Panc1 (cell line): ENCODE measurements around the gene SH3BP1. TPM values are rescaled to one million over a fixed set of nuclear protein-coding genes. Genes with fewer than 3 reads are reported as not detected.

Source experiments
- ATAC-seq: fragments of 200-7000 bp; cut with Tn5 transposase; 2 replicates; pipeline ENCODE4 v1.9.1; 2020; ENCODE audit warnings: mild to moderate bottlenecking, moderate library complexity
- BruUV-seq: library from RNA; stranded (reverse); fragments of 400-500 nt; replicated peaks from 2 replicates; lab custom pipeline; 2021; lab: Mats Ljungman, UMichigan
- CTCF ChIA-PET: fragments of 300-600 bp; sonication (Branson Sonifier 250); formaldehyde crosslinking; loops from one replicate; lab custom pipeline; 2022; ENCODE audit warnings: antibody characterized with exemption; lab: Charles Lee
- POLR2A ChIA-PET: fragments of 300-600 bp; sonication (Branson Sonifier 250); formaldehyde crosslinking; loops from one replicate; lab custom pipeline; 2022; ENCODE audit warnings: antibody characterized with exemption; lab: Charles Lee
- DNase-seq: peaks from one replicate; pipeline ENCODE4 v3.0.0-alpha.2; 2010; ENCODE audit warnings: low read depth, low spot score
- H3K27ac ChIP-seq: 2 replicates; pipeline ENCODE4 v1.5.1; 2011; ENCODE audit warnings: mild to moderate bottlenecking, low read length, inconsistent platforms
- H3K27me3 ChIP-seq: fragments of 200-500 bp; sonication (Bioruptor generic); 2 replicates; pipeline ENCODE4 v1.6.0; 2014; ENCODE audit warnings: low read length, inconsistent platforms; ENCODE audit not compliant: control insufficient read depth, insufficient read depth
- H3K36me3 ChIP-seq: fragments of 200-500 bp; sonication (Bioruptor generic); 2 replicates; pipeline ENCODE4 v1.5.1; 2014; ENCODE audit warnings: inconsistent platforms, mild to moderate bottlenecking, low read length, moderate library complexity; ENCODE audit not compliant: control insufficient read depth, insufficient read depth
- H3K4me1 ChIP-seq: 2 replicates; pipeline ENCODE4 v1.5.1; 2011; ENCODE audit warnings: inconsistent platforms, mild to moderate bottlenecking, low read length, moderate library complexity; ENCODE audit not compliant: control insufficient read depth, insufficient read depth
- H3K4me3 ChIP-seq, 2 experiments: 2 replicates each; pipeline ENCODE4 v1.5.1; 2011 to 2012; ENCODE audit warnings: low read depth in 2 of 2, low read length in 2 of 2, mild to moderate bottlenecking in 2 of 2, inconsistent platforms in 1 of 2, moderate library complexity in 1 of 2
- H3K9me3 ChIP-seq: fragments of 200-500 bp; sonication (Bioruptor generic); 2 replicates; pipeline ENCODE4 v1.5.1; 2014; ENCODE audit warnings: low read depth, mild to moderate bottlenecking, inconsistent platforms, low read length, moderate library complexity; ENCODE audit not compliant: control insufficient read depth, insufficient read depth
- POLR2AphosphoS5 ChIP-seq: IDR thresholded peaks from 2 replicates; pipeline ENCODE4 v1.6.1; 2012; ENCODE audit warnings: mild to moderate bottlenecking, low read depth, low read length, moderate library complexity
- SIN3A ChIP-seq: IDR thresholded peaks from 2 replicates; pipeline ENCODE4 v1.6.1; 2012; ENCODE audit warnings: low read depth, mild to moderate bottlenecking, low read length, moderate library complexity, borderline replicate concordance; ENCODE audit not compliant: insufficient read depth
- TCF7L2 ChIP-seq: IDR thresholded peaks from 2 replicates; pipeline ENCODE4 v1.6.1; 2011; ENCODE audit warnings: mild to moderate bottlenecking, low read depth, low read length, inconsistent platforms
- in situ Hi-C: cut with HindIII; loops from 2 replicates; pipeline ENCODE4 v1.10.0; 2016; ENCODE audit warnings: low sequenced_read_pairs, low pct_unique_long_range_greater_than_20kb
- intact Hi-C: fragments of 100-400 bp; cut with micrococcal nuclease; formaldehyde crosslinking; loops from one replicate; pipeline ENCODE4 v1.10.0; 2022; ENCODE audit not compliant: unreplicated experiment
- total RNA-seq: library from RNA; stranded (reverse); gene quantifications from one replicate; pipeline ENCODE4 v1.2.1, GENCODE V29; 2021; ENCODE audit not compliant: unreplicated experiment
- TF ChIP-seq, protein P1 (sequence below): fragments of 450-650 bp; IDR thresholded peaks from 2 replicates; pipeline ENCODE4 v1.5.1; 2017; ENCODE audit warnings: mild to moderate bottlenecking
- TF ChIP-seq, protein P2 (sequence below), 2 experiments: IDR thresholded peaks; 2 replicates each; pipeline ENCODE4 v1.6.1; 2011 to 2012; ENCODE audit warnings: low read depth in 2 of 2, control low read depth in 1 of 2, low read length in 1 of 2, mild to moderate bottlenecking in 1 of 2, moderate library complexity in 1 of 2; ENCODE audit not compliant: insufficient read depth in 1 of 2

Gene SH3BP1
- total RNA-seq, 1 experiment from 2014 or later: 6.8 TPM

DNA sequence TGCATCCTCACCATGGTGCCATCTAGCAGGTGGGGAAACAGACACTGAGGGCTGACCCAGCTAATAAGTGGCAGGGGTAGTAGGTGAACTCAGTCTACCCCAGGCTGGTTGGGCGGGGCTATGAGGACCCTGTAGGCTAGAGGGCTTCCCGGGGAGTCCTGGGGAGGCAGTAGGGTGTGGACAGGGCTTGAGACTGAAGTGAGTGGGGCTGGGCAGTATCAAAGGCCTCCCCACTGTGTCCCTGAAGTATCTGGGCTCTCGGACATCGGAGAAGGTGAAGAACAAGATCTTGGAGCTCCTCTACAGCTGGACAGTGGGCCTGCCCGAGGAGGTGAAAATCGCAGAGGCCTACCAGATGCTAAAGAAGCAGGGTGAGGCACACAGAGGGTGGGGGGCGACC is 19.5 kb upstream of the SH3BP1 start:
- H3K4me1 ChIP-seq: no peaks in the 10 kb centered on the region
- H3K27me3 ChIP-seq: no peaks in the 10 kb centered on the region
- no TSS peak for BruUV-seq
- intact Hi-C loops: no loop called here
- H3K9me3 ChIP-seq: no peaks in the 10 kb centered on the region
- no peaks in the 10 kb centered on the region for H3K36me3 ChIP-seq
- H3K4me3 ChIP-seq: no peak overlapping the region
- in situ Hi-C loops: no loop called here
- ATAC-seq (no peak), DNase-seq (no peak)
- no peak overlapping the region for H3K27ac ChIP-seq
- ChIA-PET CTCF (no interaction called here), POLR2A (no interaction called here)
- TF ChIP-seq, protein P1, sequence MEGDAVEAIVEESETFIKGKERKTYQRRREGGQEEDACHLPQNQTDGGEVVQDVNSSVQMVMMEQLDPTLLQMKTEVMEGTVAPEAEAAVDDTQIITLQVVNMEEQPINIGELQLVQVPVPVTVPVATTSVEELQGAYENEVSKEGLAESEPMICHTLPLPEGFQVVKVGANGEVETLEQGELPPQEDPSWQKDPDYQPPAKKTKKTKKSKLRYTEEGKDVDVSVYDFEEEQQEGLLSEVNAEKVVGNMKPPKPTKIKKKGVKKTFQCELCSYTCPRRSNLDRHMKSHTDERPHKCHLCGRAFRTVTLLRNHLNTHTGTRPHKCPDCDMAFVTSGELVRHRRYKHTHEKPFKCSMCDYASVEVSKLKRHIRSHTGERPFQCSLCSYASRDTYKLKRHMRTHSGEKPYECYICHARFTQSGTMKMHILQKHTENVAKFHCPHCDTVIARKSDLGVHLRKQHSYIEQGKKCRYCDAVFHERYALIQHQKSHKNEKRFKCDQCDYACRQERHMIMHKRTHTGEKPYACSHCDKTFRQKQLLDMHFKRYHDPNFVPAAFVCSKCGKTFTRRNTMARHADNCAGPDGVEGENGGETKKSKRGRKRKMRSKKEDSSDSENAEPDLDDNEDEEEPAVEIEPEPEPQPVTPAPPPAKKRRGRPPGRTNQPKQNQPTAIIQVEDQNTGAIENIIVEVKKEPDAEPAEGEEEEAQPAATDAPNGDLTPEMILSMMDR: no peak
- TF ChIP-seq TCF7L2: no peak
- TF ChIP-seq, protein P2, sequence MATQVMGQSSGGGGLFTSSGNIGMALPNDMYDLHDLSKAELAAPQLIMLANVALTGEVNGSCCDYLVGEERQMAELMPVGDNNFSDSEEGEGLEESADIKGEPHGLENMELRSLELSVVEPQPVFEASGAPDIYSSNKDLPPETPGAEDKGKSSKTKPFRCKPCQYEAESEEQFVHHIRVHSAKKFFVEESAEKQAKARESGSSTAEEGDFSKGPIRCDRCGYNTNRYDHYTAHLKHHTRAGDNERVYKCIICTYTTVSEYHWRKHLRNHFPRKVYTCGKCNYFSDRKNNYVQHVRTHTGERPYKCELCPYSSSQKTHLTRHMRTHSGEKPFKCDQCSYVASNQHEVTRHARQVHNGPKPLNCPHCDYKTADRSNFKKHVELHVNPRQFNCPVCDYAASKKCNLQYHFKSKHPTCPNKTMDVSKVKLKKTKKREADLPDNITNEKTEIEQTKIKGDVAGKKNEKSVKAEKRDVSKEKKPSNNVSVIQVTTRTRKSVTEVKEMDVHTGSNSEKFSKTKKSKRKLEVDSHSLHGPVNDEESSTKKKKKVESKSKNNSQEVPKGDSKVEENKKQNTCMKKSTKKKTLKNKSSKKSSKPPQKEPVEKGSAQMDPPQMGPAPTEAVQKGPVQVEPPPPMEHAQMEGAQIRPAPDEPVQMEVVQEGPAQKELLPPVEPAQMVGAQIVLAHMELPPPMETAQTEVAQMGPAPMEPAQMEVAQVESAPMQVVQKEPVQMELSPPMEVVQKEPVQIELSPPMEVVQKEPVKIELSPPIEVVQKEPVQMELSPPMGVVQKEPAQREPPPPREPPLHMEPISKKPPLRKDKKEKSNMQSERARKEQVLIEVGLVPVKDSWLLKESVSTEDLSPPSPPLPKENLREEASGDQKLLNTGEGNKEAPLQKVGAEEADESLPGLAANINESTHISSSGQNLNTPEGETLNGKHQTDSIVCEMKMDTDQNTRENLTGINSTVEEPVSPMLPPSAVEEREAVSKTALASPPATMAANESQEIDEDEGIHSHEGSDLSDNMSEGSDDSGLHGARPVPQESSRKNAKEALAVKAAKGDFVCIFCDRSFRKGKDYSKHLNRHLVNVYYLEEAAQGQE (IDR thresholded peaks at IDR 0.05; ENCODE audit: insufficient read depth in 1 of 2, low read depth in 2 of 2, low read length in 1 of 2): no peak
- no peak for TF ChIP-seq POLR2AphosphoS5
- TF ChIP-seq SIN3A: no peak

DNA sequence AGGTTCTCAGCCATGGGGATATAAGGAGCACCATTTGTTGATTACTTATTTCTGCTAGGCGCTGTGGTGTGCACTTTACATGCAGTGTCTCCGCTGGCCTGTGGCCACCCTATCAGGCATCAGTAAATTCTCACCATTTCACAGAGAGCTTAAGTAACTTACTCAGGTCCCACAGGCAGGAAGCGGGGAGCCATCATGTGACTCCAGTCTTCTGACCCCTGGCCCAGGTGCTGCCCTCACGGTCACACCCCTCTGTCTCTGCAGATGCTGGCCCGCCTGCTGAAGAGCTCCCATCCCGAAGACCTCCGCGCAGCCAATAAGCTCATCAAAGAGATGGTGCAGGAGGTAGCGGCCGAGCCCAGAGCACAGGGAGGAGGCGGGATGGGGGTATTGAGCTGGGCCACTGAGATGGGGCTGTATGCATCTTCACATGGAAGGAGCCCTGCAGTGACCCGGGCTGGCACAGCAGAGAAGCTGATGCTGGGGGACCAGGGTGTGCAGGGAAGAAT is 18.1 kb upstream of the SH3BP1 start:
- no peaks in the 10 kb centered on the region for H3K9me3 ChIP-seq
- in situ Hi-C loops (no loop called here), intact Hi-C loops (no loop called here)
- no peak overlapping the region for H3K4me3 ChIP-seq
- no peaks in the 10 kb centered on the region for H3K36me3 ChIP-seq
- CTCF ChIA-PET: no interaction called here
- H3K4me1 ChIP-seq: no peaks in the 10 kb centered on the region
- no TSS peak for BruUV-seq
- H3K27ac ChIP-seq: no peak overlapping the region
- ATAC-seq (no peak), DNase-seq (no peak)
- POLR2A ChIA-PET: no interaction called here
- H3K27me3 ChIP-seq: no peaks in the 10 kb centered on the region
- TF ChIP-seq POLR2AphosphoS5 (no peak), SIN3A (no peak), TCF7L2 (no peak)
- TF ChIP-seq, protein P1: no peak
- TF ChIP-seq, protein P2 (IDR thresholded peaks at IDR 0.05; ENCODE audit: insufficient read depth in 1 of 2, low read depth in 2 of 2, low read length in 1 of 2): no peak
